ENCODE data around the gene DMTF1. TPM values are rescaled to one million over a fixed set of nuclear protein-coding genes. Genes with fewer than 3 reads are reported as not detected.

Gene DMTF1
- polyA plus RNA-seq, 3 donors: 4.9 to 108 (median 8.3) TPM

DNA sequence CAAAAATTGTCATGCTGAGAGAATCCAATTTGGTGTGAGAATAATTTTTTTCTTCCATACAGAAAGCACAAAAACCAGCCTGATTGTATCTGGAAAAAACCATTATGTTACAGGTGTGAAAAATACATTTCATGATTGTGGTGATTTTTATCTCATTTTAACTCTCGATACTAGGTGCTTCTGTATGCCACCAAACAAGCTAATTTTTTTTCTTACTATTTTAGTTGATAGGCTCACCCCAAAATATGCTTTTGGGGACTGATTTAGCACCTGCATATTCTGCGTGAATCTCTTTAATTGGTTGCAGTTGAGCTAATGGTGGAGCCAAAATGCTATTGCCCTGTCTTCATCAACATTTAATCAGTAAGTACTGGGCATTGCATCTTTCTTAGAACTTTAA, 1.9 kb downstream of the DMTF1 start:
- intact Hi-C loops (cut with micrococcal nuclease): loop anchor here (10.0 kb wide), 2 partner anchors 61 to 721 kb away; partner anchors contain the start of genes TMEM243 (in 2 of the 2), DBF4 (in 1 of the 2) and SLC25A40 (in 1 of the 2)
- no peak overlapping the region for H3K4me3 Mint-ChIP-seq
- H3K4me2 ChIP-seq (replicated peaks; ENCODE audit: extremely low read depth, low read length, poor library complexity, severe bottlenecking): peak overlapping the region; percentile 74
- H3K27ac ChIP-seq (ENCODE audit: low read depth in 1 of 2, low read length in 2 of 2): peak overlapping the region in 1 of 2 donors; percentile 98
- H3K4me1 Mint-ChIP-seq: peaks cover 33% of the 10 kb centered on the region
- H3K9ac ChIP-seq (ENCODE audit: insufficient read depth, low read length, poor library complexity, severe bottlenecking): no peak overlapping the region
- H3K4me1 ChIP-seq (ENCODE audit: control insufficient read depth in 1 of 2, insufficient read depth in 2 of 2, low read length in 2 of 2): peaks cover 17 to 27% of the 10 kb centered on the region in 2 donors
- H3K27me3 Mint-ChIP-seq (ENCODE audit: low read depth in 3 of 3): peaks cover 0 to 2% (median 0%) of the 10 kb centered on the region in 3 donors
- WGBS (ENCODE audit: insufficient coverage): no CpG with 5 or more reads among the region's 2 CpGs
- peak overlapping the region in 1 of 3 experiments; percentile 93 for H3K4me3 ChIP-seq (replicated peaks in 1 of 3; ENCODE audit: low read depth in 2 of 3, low read length in 3 of 3)
- H3K9me3 ChIP-seq (replicated peaks in 1 of 2; ENCODE audit: control insufficient read depth in 1 of 2, insufficient read depth in 1 of 2, low read length in 2 of 2): no peaks in the 10 kb centered on the region
- H3K36me3 Mint-ChIP-seq: peaks cover 6 to 7% of the 10 kb centered on the region in 2 donors
- peaks cover 64% of the 10 kb centered on the region for H3K79me2 ChIP-seq (ENCODE audit: insufficient read depth, low read length)
- H3K27me3 ChIP-seq (ENCODE audit: control insufficient read depth in 2 of 2, insufficient read depth in 2 of 2, low read length in 2 of 2): no peaks in the 10 kb centered on the region
- H3K36me3 ChIP-seq (replicated peaks in 1 of 2; ENCODE audit: control insufficient read depth in 1 of 2, insufficient read depth in 2 of 2, low read length in 2 of 2): peaks cover 2 to 9% of the 10 kb centered on the region in 2 donors
- H3K27ac Mint-ChIP-seq: peak overlapping the region in 3 of 7 donors; percentile 6 to 100 (median 43)
- no peak for DNase-seq
- no peak overlapping the region for H2AFZ ChIP-seq (ENCODE audit: insufficient read depth, low read depth, low read length, poor library complexity, severe bottlenecking)
- TF ChIP-seq, protein P1, sequence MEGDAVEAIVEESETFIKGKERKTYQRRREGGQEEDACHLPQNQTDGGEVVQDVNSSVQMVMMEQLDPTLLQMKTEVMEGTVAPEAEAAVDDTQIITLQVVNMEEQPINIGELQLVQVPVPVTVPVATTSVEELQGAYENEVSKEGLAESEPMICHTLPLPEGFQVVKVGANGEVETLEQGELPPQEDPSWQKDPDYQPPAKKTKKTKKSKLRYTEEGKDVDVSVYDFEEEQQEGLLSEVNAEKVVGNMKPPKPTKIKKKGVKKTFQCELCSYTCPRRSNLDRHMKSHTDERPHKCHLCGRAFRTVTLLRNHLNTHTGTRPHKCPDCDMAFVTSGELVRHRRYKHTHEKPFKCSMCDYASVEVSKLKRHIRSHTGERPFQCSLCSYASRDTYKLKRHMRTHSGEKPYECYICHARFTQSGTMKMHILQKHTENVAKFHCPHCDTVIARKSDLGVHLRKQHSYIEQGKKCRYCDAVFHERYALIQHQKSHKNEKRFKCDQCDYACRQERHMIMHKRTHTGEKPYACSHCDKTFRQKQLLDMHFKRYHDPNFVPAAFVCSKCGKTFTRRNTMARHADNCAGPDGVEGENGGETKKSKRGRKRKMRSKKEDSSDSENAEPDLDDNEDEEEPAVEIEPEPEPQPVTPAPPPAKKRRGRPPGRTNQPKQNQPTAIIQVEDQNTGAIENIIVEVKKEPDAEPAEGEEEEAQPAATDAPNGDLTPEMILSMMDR (IDR thresholded peaks at IDR 0.05): no peak
- no peaks in the 10 kb centered on the region for H3K9me3 Mint-ChIP-seq
- peaks cover 47% of the 10 kb centered on the region for H4K20me1 ChIP-seq (ENCODE audit: insufficient read depth, low read length)

DNA sequence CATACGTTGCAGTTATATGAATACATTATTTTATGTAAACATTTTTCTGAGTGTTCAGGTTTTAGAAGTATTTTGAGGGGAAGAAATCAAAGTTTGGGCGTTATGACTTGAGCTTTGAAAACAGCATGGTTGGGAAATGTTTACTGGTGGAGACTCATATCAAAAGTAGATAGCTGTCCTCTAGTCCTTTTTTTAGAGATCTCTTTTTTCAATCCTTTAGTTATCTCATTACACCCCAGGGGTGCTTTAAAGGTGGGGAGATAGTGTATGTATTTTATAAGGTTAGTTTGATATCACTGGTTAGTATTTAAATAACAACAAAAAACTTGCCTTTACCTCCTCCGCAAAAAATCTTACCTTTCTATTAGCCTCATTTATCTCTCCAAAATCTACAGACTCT, 2.3 kb downstream of the DMTF1 start:
- Histone ChIP-seq H3K36me3 (replicated peaks in 1 of 2; ENCODE audit: control insufficient read depth in 1 of 2, insufficient read depth in 2 of 2, low read length in 2 of 2) (peaks cover 2 to 13% of the 10 kb centered on the region in 2 donors), H3K9ac (ENCODE audit: insufficient read depth, low read length, poor library complexity, severe bottlenecking) (no peak overlapping the region), H3K4me2 (replicated peaks; ENCODE audit: extremely low read depth, low read length, poor library complexity, severe bottlenecking) (peak overlapping the region; percentile 74), H3K4me3 (replicated peaks in 1 of 3; ENCODE audit: low read depth in 2 of 3, low read length in 3 of 3) (peak overlapping the region in 1 of 3 experiments; percentile 93), H3K79me2 (ENCODE audit: insufficient read depth, low read length) (peaks cover 68% of the 10 kb centered on the region), H3K27me3 (ENCODE audit: control insufficient read depth in 2 of 2, insufficient read depth in 2 of 2, low read length in 2 of 2) (no peaks in the 10 kb centered on the region), H4K20me1 (ENCODE audit: insufficient read depth, low read length) (peaks cover 51% of the 10 kb centered on the region), H3K9me3 (replicated peaks in 1 of 2; ENCODE audit: control insufficient read depth in 1 of 2, insufficient read depth in 1 of 2, low read length in 2 of 2) (no peaks in the 10 kb centered on the region), H3K27ac (ENCODE audit: low read depth in 1 of 2, low read length in 2 of 2) (peak overlapping the region in 1 of 2 donors; percentile 98), H3K4me1 (ENCODE audit: control insufficient read depth in 1 of 2, insufficient read depth in 2 of 2, low read length in 2 of 2) (peaks cover 17 to 27% of the 10 kb centered on the region in 2 donors), H2AFZ (ENCODE audit: insufficient read depth, low read depth, low read length, poor library complexity, severe bottlenecking) (no peak overlapping the region)
- intact Hi-C loops (cut with micrococcal nuclease): loop anchor here (10.0 kb wide), 2 partner anchors 60 to 720 kb away; partner anchors contain the start of genes TMEM243 (in 2 of the 2), DBF4 (in 1 of the 2) and SLC25A40 (in 1 of the 2)
- Mint-ChIP-seq H3K4me3 (no peak overlapping the region), H3K9me3 (no peaks in the 10 kb centered on the region), H3K4me1 (peaks cover 33% of the 10 kb centered on the region), H3K27me3 (ENCODE audit: low read depth in 3 of 3) (peaks cover 0 to 2% (median 0%) of the 10 kb centered on the region in 3 donors), H3K27ac (peak overlapping the region in 2 of 7 donors; percentile 6 to 43), H3K36me3 (peaks cover 6 to 7% of the 10 kb centered on the region in 2 donors)
- 50% methylated on average over 1 of the region's 3 CpGs for whole genome bisulfite sequencing (ENCODE audit: insufficient coverage)
- TF ChIP-seq, protein P1 (IDR thresholded peaks at IDR 0.05): no peak
- no peak for DNase-seq

All from CD14-positive monocyte (primary cell).